GM12865 (cell line): ENCODE data around the gene PSMG4.

Source experiments
- DNase-seq: peaks from one replicate; pipeline ENCODE4 v3.0.0; 2010; ENCODE audit warnings: low read depth
- H3K4me3 ChIP-seq: 2 replicates; pipeline ENCODE4 v1.5.1; 2011; ENCODE audit warnings: mild to moderate bottlenecking, low read depth, low read length, control low read depth
- TF ChIP-seq, protein P1 (sequence below): IDR thresholded peaks from 2 replicates; pipeline ENCODE4 v1.5.1; 2011; ENCODE audit warnings: low read length, control low read depth, low read depth, inconsistent platforms; ENCODE audit not compliant: insufficient read depth; ENCODE audit errors: missing control alignments

Gene PSMG4

DNA sequence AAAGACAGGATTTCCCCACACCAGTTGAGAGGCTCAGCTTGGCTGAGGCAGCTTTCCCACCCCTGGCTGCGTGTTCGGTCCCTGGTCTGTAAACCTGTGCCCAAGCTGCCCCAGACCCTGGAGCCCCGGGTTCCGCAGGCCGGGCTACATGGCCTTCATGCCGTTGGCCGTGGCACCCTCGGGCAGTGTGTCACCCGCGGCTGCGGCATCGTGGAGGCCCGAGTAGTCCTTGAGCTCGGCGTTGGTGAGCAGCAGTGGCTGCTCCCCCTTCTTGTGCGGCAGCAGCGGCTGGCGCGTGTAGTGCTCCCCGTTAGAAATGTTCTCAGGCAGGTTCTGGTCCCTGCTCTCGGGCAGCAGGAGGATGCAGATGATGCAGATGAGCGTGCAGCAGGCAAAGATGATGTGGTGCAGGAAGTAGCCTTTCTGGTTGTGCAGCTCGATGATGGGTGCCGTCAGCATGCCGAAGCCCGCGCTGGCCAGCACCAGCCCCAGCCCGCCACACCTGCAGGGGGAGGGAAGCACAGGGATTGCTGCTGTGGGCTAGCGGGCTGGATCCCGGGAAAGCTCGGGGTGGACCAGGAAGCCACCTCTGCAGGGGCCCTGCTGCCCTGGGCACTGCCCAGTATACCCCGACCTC lies 14.3 kb downstream of the PSMG4 start:
- no peak overlapping the region for H3K4me3 ChIP-seq
- TF ChIP-seq, protein P1, sequence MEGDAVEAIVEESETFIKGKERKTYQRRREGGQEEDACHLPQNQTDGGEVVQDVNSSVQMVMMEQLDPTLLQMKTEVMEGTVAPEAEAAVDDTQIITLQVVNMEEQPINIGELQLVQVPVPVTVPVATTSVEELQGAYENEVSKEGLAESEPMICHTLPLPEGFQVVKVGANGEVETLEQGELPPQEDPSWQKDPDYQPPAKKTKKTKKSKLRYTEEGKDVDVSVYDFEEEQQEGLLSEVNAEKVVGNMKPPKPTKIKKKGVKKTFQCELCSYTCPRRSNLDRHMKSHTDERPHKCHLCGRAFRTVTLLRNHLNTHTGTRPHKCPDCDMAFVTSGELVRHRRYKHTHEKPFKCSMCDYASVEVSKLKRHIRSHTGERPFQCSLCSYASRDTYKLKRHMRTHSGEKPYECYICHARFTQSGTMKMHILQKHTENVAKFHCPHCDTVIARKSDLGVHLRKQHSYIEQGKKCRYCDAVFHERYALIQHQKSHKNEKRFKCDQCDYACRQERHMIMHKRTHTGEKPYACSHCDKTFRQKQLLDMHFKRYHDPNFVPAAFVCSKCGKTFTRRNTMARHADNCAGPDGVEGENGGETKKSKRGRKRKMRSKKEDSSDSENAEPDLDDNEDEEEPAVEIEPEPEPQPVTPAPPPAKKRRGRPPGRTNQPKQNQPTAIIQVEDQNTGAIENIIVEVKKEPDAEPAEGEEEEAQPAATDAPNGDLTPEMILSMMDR, result no peak
- no peak for DNase-seq

DNA sequence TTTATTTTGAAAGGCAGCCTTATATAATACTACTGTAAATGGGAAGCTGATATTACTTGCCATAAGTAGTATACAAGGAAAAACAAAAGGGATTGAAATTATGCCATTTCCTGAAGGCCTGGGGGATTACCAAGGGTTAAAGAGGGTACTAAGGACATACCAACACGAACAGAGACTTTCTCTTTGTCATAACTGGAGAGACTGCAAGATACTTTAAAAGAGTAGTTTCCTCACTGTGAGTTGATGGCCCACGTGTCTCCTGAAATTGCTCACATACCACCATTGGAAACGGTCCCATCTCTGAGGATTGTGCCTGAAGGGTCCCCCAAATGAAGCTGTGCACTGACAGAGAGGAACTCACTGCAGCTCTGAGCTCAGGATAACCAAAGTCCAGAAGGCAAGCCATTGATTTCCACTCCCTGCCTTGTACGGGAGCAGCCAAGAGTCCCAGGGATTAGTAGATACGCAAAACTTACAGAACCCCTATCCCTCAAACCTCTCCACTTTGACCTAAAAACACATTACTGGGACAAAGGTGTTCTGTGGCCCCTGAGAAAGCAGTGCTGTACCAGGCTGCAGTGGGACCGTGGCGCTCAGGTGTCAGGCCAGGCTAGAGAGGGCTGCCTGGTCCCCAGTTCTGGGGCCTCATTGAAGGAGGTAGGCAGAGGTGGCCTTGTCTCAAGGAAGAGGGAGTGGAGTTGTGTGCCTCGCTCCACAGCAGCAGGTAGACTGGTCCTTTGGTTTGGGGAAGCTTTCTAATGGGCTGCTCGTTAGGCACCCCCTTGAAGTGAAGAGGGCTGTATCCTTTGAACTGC lies 15.2 kb downstream of the PSMG4 start:
- no peak overlapping the region for H3K4me3 ChIP-seq
- TF ChIP-seq, protein P1, result no peak
- DNase-seq, result peak; percentile 24

DNA sequence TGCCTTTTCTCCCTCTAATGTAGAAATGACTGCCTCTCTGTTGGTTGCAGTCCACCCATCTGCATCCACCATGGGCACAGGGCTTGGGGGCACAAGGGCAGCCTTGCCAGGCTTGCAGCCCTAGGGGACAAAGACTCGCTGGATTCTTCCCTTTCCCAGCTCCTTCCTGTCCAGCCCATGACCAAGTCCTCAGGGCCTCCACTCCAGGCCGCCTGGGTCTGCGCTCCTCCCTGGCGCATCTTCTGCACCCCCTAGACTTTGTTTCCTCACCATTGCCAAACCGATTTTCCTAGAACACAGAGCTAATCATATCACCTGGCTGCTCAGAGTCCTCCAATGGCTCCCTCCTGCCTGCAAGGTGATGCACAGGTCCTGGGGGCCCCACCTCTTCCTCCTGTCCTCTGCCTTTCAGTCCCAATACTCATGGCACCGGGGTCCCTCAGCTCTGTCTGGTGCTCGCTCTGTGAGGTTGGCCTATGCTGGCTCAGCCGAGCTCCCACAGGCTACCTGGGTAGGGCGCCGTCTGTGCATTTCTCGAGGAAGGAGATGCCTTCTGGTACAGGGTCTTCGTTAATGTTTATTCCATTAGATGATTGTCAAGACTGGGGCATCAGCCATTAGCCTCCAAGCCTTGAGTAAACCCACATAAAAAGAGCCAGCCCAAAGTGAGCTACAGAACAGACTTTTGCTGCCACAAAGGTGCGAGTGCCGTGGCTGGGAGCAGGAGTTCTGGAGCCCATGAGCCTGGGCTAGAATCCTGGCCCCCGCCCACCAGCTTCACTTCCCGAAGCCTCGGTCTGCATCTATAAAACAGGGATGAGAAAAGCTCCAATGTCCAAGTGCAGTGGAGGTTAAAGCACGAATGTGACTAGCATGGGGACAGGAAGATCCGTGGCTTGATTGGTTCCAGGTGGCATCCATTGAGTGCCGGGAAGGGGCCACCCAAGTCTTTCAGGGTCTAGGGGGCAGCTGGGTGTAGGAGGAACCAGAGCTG lies 17.7 kb downstream of the PSMG4 start:
- no peak for DNase-seq
- no peak overlapping the region for H3K4me3 ChIP-seq

DNA sequence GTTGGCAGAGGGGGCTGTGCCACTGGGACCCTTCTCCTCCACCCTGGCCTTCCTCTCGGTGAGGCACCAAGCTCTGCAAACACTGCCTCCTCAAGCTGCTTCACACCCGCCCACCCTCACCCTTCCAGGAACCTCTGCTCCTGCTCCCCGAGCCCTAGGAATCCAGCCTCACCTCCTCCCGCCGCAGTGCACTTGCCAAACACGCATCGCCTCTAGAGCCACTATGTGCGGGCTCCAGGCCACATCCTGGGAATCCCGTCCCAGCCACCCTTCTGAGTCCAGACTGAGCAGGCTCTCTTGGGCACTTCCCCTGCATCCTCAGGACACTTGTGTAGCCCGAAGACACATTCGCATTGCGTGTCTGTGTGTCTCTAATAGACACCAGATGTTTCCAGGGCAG lies 18.5 kb downstream of the PSMG4 start:
- no peak for DNase-seq
- TF ChIP-seq, protein P1, result no peak
- no peak overlapping the region for H3K4me3 ChIP-seq

More for the DNA sequence above, 17.7 kb downstream of the PSMG4 start:
- TF ChIP-seq, protein P1, result no peak

DNA sequence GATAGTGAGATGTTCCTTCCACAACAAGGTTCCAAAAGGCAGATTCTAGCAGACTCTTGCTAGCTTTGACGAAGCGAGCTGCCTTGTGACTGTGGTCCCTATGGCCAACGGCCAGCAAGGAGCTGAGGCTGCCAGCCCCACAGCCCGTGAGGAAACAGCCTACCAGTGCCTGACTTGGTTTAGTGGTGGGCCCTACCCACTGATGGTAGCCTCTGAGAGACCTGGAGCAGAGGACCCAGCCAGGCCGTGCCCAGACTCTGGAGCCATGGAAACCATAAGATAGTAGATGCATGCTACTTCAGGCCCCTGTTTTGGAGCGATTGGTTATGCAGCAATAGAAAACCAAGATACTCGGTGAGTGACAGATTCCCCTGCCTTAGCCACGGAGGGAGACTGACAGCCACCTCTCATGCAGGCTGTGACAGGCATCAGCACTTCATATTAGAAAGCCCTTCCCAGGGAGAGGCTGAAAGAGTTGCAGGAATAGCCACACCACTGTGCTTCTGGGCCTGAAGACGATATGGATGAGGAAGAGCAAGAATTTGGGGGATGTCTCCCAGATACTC lies 19.2 kb downstream of the PSMG4 start:
- TF ChIP-seq, protein P1, result no peak

DNA sequence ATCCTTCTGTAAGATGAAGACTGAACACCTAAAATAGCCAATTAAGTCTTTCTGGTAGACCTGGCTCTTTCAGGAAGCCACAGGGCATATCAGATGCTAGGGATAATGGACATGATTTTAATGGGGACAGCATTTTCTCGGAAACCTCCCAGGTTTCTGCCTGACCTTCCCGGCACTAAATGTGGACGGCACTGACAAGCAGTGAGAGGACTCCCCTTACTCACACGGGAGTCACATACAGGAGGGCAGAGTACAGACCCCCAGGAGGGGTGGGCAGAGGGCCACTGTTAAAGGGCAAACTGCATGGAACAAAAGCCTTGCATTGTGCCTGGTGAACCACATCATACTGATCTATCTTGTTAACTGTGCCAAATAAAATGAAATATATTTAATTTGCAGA lies 19.9 kb downstream of the PSMG4 start:
- no peak overlapping the region for H3K4me3 ChIP-seq
- DNase-seq, result no peak
- TF ChIP-seq, protein P1, result no peak

More for the DNA sequence above, 19.2 kb downstream of the PSMG4 start:
- no peak overlapping the region for H3K4me3 ChIP-seq
- DNase-seq, result no peak
